Prostate gland (tissue), 2 donors: ENCODE results near the gene HOOK2. TPM values are rescaled to one million over a fixed set of nuclear protein-coding genes. Genes with fewer than 3 reads are reported as not detected.
"Not testable (repeated sequence)": the region's sequence is repeated elsewhere in the genome, so short reads cannot be mapped to it uniquely, and the experiment has no call there.

Experiments
- DNase-seq: peaks from one replicate; pipeline ENCODE4 v3.0.0-alpha.2; 2019; ENCODE audit warnings: low spot score
- H3K27ac ChIP-seq, 2 donors: fragments of 200-600 bp; sonication (generic); 2 replicates each; pipeline ENCODE4 v1.5.1; 2017 to 2019
- H3K27me3 ChIP-seq: fragments of 200-600 bp; sonication (generic); replicated peaks from 2 replicates; pipeline ENCODE4 v1.5.1; 2019; ENCODE audit not compliant: insufficient read depth
- H3K36me3 ChIP-seq, 2 donors: fragments of 200-600 bp; sonication (generic); 1 replicate in 1 of 2; 2 replicates in 1 of 2; pipeline versions ENCODE4 v1.5.1 to v1.8.1; 2017 to 2019
- H3K4me1 ChIP-seq: fragments of 200-600 bp; sonication (generic); replicated peaks from 2 replicates; pipeline ENCODE4 v1.5.1; 2019
- H3K4me3 ChIP-seq, 2 donors: fragments of 200-600 bp; sonication (generic); 2 replicates each; pipeline ENCODE4 v1.5.1; 2017 to 2019
- H3K9me3 ChIP-seq: fragments of 200-600 bp; sonication (generic); 2 replicates; pipeline ENCODE4 v1.5.1; 2017
- CTCF ChIP-seq, 4 experiments: fragments of 200-600 bp in 2 of 4; fragments of 450-650 bp in 2 of 4; sonication (generic) in 2 of 4; IDR thresholded peaks; 1 replicate in 3 of 4; 2 replicates in 1 of 4; pipeline ENCODE4 v1.5.1; 2016 to 2019; ENCODE audit warnings: antibody characterized with exemption in 4 of 4, mild to moderate bottlenecking in 2 of 4, moderate library complexity in 2 of 4
- POLR2A ChIP-seq: fragments of 450-650 bp; IDR thresholded peaks from one replicate; pipeline ENCODE4 v1.6.1; 2016; ENCODE audit warnings: antibody characterized with exemption, mild to moderate bottlenecking
- POLR2AphosphoS5 ChIP-seq: sonication (generic); formaldehyde crosslinking; IDR thresholded peaks from one replicate; pipeline ENCODE4 v1.6.1; 2017; ENCODE audit warnings: antibody characterized with exemption
- WGBS: methylation state at CpG from one replicate; pipeline ENCODE4 v1.1.5; 2018; 5-methylcytosine and 5-hydroxymethylcytosine counted together
- intact Hi-C: fragments of 100-400 bp; cut with DNase I; formaldehyde crosslinking; loops from one replicate; pipeline ENCODE4 v1.14.2; 2022
- total RNA-seq, 2 donors: library from RNA; depleted of rRNA; stranded (reverse); fragments of >200 nt; gene quantifications; one replicate each; pipeline ENCODE4 v1.1.0, GENCODE V29; 2016

HOOK2 gene
- total RNA-seq, 2 donors from 2014 or later = 49.6 to 126 TPM

DNA sequence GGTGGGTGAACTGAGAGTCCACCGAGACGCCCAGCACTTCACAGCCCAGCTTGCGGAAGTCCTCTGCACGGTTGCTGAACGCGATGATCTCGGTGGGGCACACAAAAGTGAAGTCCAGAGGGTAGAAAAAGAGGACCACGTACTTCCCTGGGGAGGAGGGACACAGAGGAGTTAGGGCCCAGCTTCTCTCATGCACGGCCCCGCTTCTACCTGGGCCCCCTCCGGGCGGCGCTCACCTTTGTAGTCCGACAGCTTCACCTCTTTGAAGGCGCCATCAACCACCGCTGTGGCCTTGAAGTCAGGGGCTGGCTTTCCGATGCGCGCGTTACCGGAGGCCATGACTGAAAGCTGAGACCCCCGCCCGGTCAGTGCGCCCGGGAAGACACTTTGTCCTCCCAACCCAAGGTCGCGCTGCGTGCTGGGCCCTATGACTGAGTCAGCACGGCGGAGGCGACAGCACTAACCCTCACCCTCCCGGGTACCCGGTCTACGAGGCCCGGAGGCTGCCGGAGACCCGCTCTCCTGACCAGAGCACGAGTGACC is 25.6 kb upstream of the HOOK2 start:
- Histone ChIP-seq H3K4me3 (peak overlapping the region; percentile 50 to 67), H3K36me3 (peaks cover 0 to 6% of the 10 kb centered on the region in 2 donors), H3K27ac (peak overlapping the region; percentile 74 to 78), H3K4me1 (peaks cover 8% of the 10 kb centered on the region), H3K27me3 (no peaks in the 10 kb centered on the region), H3K9me3 (no peaks in the 10 kb centered on the region)
- intact Hi-C loops = no loop called here
- WGBS = 4% methylated on average over 33 of the region's 38 CpGs
- TF ChIP-seq POLR2A (no peak), CTCF (IDR thresholded peaks at IDR 0.05) (no peak)
- no peak for DNase-seq

GRCh38 chr19:12800466-12800770 is 25.1 kb upstream of the HOOK2 start:
- no peak for TF ChIP-seq CTCF (IDR thresholded peaks at IDR 0.05)
- intact Hi-C loops = no loop called here
- H3K27me3 ChIP-seq = no peaks in the 10 kb centered on the region
- H3K27ac ChIP-seq = peak overlapping the region; percentile 74 to 78
- H3K4me3 ChIP-seq = peak overlapping the region; percentile 50 to 67
- peaks cover 8% of the 10 kb centered on the region for H3K4me1 ChIP-seq
- 40% methylated on average over 1 of the region's 1 CpG for WGBS
- no peaks in the 10 kb centered on the region for H3K9me3 ChIP-seq
- DNase-seq = no peak
- peaks cover 0 to 6% of the 10 kb centered on the region in 2 donors for H3K36me3 ChIP-seq

GRCh38 chr19:12799742-12800465 is 24.6 kb upstream of the HOOK2 start:
- Histone ChIP-seq H3K27ac (no peak overlapping the region), H3K36me3 (peaks cover 0 to 6% of the 10 kb centered on the region in 2 donors), H3K4me1 (peaks cover 8% of the 10 kb centered on the region), H3K27me3 (no peaks in the 10 kb centered on the region), H3K4me3 (no peak overlapping the region), H3K9me3 (no peaks in the 10 kb centered on the region)
- TF ChIP-seq POLR2A = no peak
- no peak for TF ChIP-seq POLR2AphosphoS5
- intact Hi-C loops = loop anchor here (10.0 kb wide), 1 partner anchor 75 kb away; the partner anchor contains the start of gene TNPO2
- DNase-seq = no peak
- WGBS = 84% methylated on average over 18 of the region's 18 CpGs

DNA sequence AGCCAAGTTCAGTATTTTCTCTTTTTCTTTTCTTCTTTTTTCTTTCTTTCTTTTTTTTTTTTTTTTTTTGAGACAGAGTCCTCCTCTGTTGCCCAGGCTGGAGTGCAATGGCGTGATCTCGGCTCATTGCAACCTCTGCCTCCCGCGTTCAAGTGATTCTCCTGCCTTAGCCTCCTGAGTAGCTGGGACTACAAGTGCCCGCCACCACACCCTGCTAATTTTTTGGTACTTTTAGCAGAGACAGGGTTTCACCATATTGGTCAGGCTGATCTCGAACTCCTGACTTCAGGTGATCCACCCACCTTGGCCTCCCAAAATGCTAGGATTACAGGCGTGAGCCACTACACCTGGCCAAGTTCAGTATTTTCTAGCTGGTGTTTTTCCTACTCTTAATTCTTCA is 22.3 kb upstream of the HOOK2 start:
- not testable (repeated sequence) for H3K27ac ChIP-seq, H3K9me3 ChIP-seq, H3K27me3 ChIP-seq, H3K4me1 ChIP-seq, DNase-seq, H3K36me3 ChIP-seq, H3K4me3 ChIP-seq
- intact Hi-C loops = loop anchor here (10.0 kb wide), 1 partner anchor 73 kb away; the partner anchor contains the start of gene TNPO2
- 96% methylated on average over 7 of the region's 7 CpGs for WGBS

GRCh38 chr19:12797141-12797587 is 21.8 kb upstream of the HOOK2 start:
- DNase-seq = no peak
- H3K27me3 ChIP-seq = no peaks in the 10 kb centered on the region
- H3K4me1 ChIP-seq = peaks cover 8% of the 10 kb centered on the region
- 90% methylated on average over 6 of the region's 6 CpGs for WGBS
- no peak for TF ChIP-seq CTCF (IDR thresholded peaks at IDR 0.05)
- no peak for TF ChIP-seq POLR2A
- H3K9me3 ChIP-seq = no peaks in the 10 kb centered on the region
- H3K36me3 ChIP-seq = peaks cover 0 to 6% of the 10 kb centered on the region in 2 donors
- H3K27ac ChIP-seq = no peak overlapping the region
- H3K4me3 ChIP-seq = no peak overlapping the region
- intact Hi-C loops = loop anchor here (10.0 kb wide), 1 partner anchor 72 kb away; the partner anchor contains the start of gene TNPO2
